Activated T-helper 17 cell treated with anti-CD3 and anti-CD28 coated beads, Interleukin-2, amount 50 U/mL, for 72 hours (primary cell): ENCODE data around the gene TMEM208. TPM values are rescaled to one million over a fixed set of nuclear protein-coding genes. Genes with fewer than 3 reads are reported as not detected.
A peak's percentile ranks its signal among the peaks of the same experiment; 100 is the strongest.

Experiments used
- ATAC-seq: fragments of 150-1000 bp; cut with Tn5 transposase; replicated peaks from 2 replicates; pipeline ENCODE4 v1.10.0; 2021; ENCODE audit warnings: mild to moderate bottlenecking, moderate library complexity
- H3K27ac Mint-ChIP-seq: one replicate; pipeline ENCODE4 v1.8.0; 2022; ENCODE audit warnings: mixed read lengths
- H3K27me3 Mint-ChIP-seq: one replicate; pipeline ENCODE4 v1.8.0; 2022; ENCODE audit warnings: mixed read lengths
- H3K36me3 Mint-ChIP-seq: one replicate; pipeline ENCODE4 v1.8.0; 2022; ENCODE audit warnings: low read depth, mild to moderate bottlenecking, mixed read lengths
- H3K4me1 Mint-ChIP-seq: one replicate; pipeline ENCODE4 v1.8.0; 2022; ENCODE audit warnings: mixed read lengths
- H3K4me3 Mint-ChIP-seq: one replicate; pipeline ENCODE4 v1.8.0; 2022; ENCODE audit warnings: mild to moderate bottlenecking, mixed read lengths
- H3K9me3 Mint-ChIP-seq: one replicate; pipeline ENCODE4 v1.8.0; 2022; ENCODE audit warnings: mixed read lengths
- total RNA-seq, 2 donors: library from RNA; stranded (reverse); gene quantifications; one replicate each; pipeline ENCODE4 v1.2.3, GENCODE V29; 2022

The TMEM208 gene
- total RNA-seq, 2 donors from 2014 or later = 31.7 to 39.5 TPM

DNA sequence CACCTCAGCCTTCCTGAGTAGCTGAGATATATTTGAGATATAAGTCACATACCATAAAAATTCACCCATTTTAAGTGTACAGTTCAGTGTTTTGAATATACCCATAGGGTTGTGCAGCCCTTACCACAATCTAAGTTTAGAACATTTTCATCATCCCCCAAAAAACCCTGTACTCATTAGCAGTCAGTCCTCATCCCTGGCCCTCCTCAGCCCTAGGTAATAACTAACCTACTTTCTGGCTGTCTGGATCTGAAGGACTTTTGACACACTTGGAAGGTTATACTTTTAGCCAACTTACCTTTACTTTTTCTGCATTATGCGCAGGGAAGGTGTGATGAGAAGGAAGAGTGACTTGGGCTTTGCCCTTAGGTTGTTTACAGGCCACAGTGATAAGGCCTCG, 48.4 kb downstream of the TMEM208 start:
- ATAC-seq = no peak
- no peak overlapping the region for H3K27ac Mint-ChIP-seq
- H3K4me1 Mint-ChIP-seq = peaks cover 11% of the 10 kb centered on the region

DNA sequence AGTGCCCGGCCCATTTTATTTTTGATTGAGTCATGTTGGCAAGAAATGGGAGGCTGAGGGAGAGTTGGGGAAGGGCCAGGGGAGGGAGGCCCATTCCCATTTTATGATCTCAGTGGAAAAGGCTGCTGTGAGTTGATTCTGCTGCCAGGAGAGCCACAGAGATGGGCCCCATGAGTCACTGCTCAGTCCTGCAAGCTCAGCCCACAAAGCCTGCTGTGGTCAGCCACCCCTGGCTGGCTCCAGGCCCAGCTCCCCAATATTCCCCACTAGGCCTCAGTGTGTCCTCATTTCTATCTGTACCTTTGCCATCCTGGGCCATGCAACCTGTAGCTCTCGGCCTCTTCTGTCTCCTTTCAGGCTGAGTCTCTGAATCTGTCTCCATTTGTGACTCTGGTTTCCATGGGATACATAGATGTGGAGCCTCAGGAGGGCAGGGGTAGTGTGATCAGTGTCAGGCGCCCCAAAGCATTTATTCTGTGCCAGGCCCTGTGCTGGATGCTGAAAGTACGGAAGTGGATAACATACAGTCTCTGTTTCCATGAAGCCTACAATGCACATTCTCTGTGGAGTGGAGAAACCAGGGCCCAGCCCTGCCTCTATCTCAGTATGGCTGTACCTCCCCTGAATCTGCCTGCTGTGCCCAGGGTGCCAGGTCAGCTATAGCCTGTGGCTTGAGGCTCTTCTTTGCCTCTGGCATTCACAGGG, 50.5 kb downstream of the TMEM208 start:
- Mint-ChIP-seq H3K4me3 (peak overlapping the region; percentile 89), H3K27ac (peak overlapping the region; percentile 94), H3K4me1 (peaks cover 11% of the 10 kb centered on the region), H3K27me3 (no peaks in the 10 kb centered on the region), H3K36me3 (peaks cover 28% of the 10 kb centered on the region), H3K9me3 (no peaks in the 10 kb centered on the region)
- ATAC-seq = peak; percentile 60

More for the DNA sequence above, 48.4 kb downstream of the TMEM208 start:
- no peaks in the 10 kb centered on the region for H3K27me3 Mint-ChIP-seq
- peaks cover 28% of the 10 kb centered on the region for H3K36me3 Mint-ChIP-seq
- no peak overlapping the region for H3K4me3 Mint-ChIP-seq
- H3K9me3 Mint-ChIP-seq = no peaks in the 10 kb centered on the region

DNA sequence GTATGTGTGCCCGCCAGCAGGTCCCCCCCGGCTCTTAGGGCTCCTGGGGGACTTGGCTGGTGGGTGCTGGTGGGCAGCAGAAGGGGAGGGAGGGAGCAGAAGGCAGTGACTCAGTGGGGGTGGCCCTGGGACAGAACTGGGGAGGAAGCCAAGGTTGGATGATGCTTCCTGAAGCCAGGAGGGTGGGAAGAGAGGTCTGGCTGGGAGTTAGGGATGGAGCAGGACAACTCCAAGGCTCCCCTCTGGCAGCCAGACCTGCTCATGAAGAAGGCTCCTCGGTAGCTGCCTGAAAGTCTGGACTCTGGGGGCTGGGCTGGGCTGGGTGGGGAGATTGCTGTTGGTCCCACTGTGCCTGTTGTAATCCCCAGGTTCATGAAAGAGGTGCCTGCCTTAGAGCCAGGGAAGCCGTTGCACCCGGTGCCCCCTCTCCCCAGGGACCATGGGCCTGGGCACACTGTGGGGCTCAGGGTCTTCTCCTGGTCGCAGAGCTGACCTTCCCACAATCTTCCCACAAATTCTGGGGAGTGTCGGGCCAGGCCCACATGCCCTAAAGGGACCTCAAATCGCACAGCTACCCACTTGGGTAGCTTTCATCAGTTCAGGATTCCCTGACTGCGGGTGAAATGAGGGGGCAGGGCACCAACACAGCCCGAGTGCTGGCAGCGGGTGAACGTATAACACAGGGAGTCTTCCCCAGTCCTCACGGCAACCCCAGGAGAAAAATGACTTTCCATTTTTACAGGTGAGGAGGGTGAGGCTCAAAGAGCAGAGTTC, 51.3 kb downstream of the TMEM208 start:
- Mint-ChIP-seq H3K27me3 (no peaks in the 10 kb centered on the region), H3K4me3 (peak overlapping the region; percentile 89), H3K9me3 (no peaks in the 10 kb centered on the region), H3K27ac (peak overlapping the region; percentile 94), H3K4me1 (peaks cover 11% of the 10 kb centered on the region), H3K36me3 (peaks cover 28% of the 10 kb centered on the region)
- no peak for ATAC-seq

Other genes starting within 250 kb of the TMEM208 start
- 10 to 100 TPM; 18.3 to 43.5 TPM for gene CES4A, start 238.5 kb upstream of the TMEM208 start, total RNA-seq
- 100 to 1,000 TPM; 115 to 214 TPM for gene CBFB, start 198.0 kb upstream of the TMEM208 start, total RNA-seq
- gene PHAF1, start 117.2 kb upstream of the TMEM208 start, total RNA-seq = 10 to 100 TPM; 14.8 to 18.0 TPM
- 10 to 100 TPM in 1 of 2 donors, 1 to 10 TPM in 1; 8.3 to 12.3 TPM for gene B3GNT9, start 76.1 kb upstream of the TMEM208 start, total RNA-seq
- 10 to 100 TPM; 36.3 to 65.9 TPM for gene TRADD, start 67.2 kb upstream of the TMEM208 start, total RNA-seq
- 100 to 1,000 TPM in 1 of 2 donors, 10 to 100 TPM in 1; 33.1 to 108 TPM for gene FBXL8, start 67.2 kb upstream of the TMEM208 start, total RNA-seq
- gene HSF4, start 62.4 kb upstream of the TMEM208 start, total RNA-seq = 100 to 1,000 TPM in 1 of 2 donors, 10 to 100 TPM in 1; 71.3 to 325 TPM
- 100 to 1,000 TPM in 1 of 2 donors, 10 to 100 TPM in 1; 30.0 to 194 TPM for gene NOL3, start 56.6 kb upstream of the TMEM208 start, total RNA-seq
- 100 to 1,000 TPM in 1 of 2 donors, 10 to 100 TPM in 1; 47.0 to 118 TPM for gene MATCAP1, start 43.2 kb upstream of the TMEM208 start, total RNA-seq
- 1 to 10 TPM in 1 of 2 donors, under 1 TPM in 1; 0.37 to 1.5 TPM for gene EXOC3L1, start 37.0 kb upstream of the TMEM208 start, total RNA-seq
- 100 to 1,000 TPM in 1 of 2 donors, 10 to 100 TPM in 1; 90.0 to 141 TPM for gene E2F4, start 35.0 kb upstream of the TMEM208 start, total RNA-seq
- 1 to 10 TPM; 6.6 to 7.1 TPM for gene ELMO3, start 28.0 kb upstream of the TMEM208 start, total RNA-seq
- 100 to 1,000 TPM; 104 to 145 TPM for gene FHOD1, start 20.4 kb downstream of the TMEM208 start, total RNA-seq
- gene SLC9A5, start 21.8 kb downstream of the TMEM208 start, total RNA-seq = 10 to 100 TPM in 1 of 2 donors, 1 to 10 TPM in 1; 3.5 to 15.7 TPM
- 10 to 100 TPM in 1 of 2 donors, 1 to 10 TPM in 1; 6.4 to 29.0 TPM for gene PLEKHG4, start 52.4 kb downstream of the TMEM208 start, total RNA-seq
- 1 to 10 TPM in 1 of 2 donors, under 1 TPM in 1; 0.50 to 4.4 TPM for gene KCTD19, start 99.6 kb downstream of the TMEM208 start, total RNA-seq
- 1 to 10 TPM in 1 of 2 donors, not detected in 1; 1.6 TPM for gene LRRC36, start 99.7 kb downstream of the TMEM208 start, total RNA-seq
- gene TPPP3, start 166.4 kb downstream of the TMEM208 start, total RNA-seq = under 1 TPM in 1 of 2 donors, not detected in 1; 0.19 TPM
- gene ZDHHC1, start 189.3 kb downstream of the TMEM208 start, total RNA-seq = under 1 TPM; 0.52 to 0.74 TPM
- gene HSD11B2, start 204.0 kb downstream of the TMEM208 start, total RNA-seq = 1 to 10 TPM in 1 of 2 donors, under 1 TPM in 1; 0.21 to 1.4 TPM